ENCODE measurements around the gene KIFAP3.

Gene KIFAP3

GRCh38 chr1:170049176-170049800, 25.2 kb downstream of the KIFAP3 start:
- H3K9me3 ChIP-seq (ENCODE audit: insufficient read depth, low read length): no peaks in the 10 kb centered on the region
- no peak overlapping the region for H3K9ac ChIP-seq (ENCODE audit: low read length)
- no peak overlapping the region for H3K4me3 ChIP-seq (ENCODE audit: insufficient read depth, low read length, poor library complexity, severe bottlenecking)
- no peaks in the 10 kb centered on the region for H3K36me3 ChIP-seq (ENCODE audit: low read length)
- H3K27ac ChIP-seq (ENCODE audit: low read depth, low read length): no peak overlapping the region
- H2AFZ ChIP-seq (ENCODE audit: low read depth, low read length, severe bottlenecking): no peak overlapping the region
- H3K27me3 ChIP-seq (ENCODE audit: low read length): no peaks in the 10 kb centered on the region
- H3K4me2 ChIP-seq (ENCODE audit: low read depth, low read length, poor library complexity, severe bottlenecking): no peak overlapping the region
- H3K9me2 ChIP-seq (replicated peaks; ENCODE audit: insufficient read depth, low read length): no peaks in the 10 kb centered on the region
- TF ChIP-seq CTCF (IDR thresholded peaks at IDR 0.05; ENCODE audit: insufficient read depth, low read length, poor library complexity, severe bottlenecking) (no peak), EZH2phosphoT487 (conservative IDR thresholded peaks at IDR 0.05; ENCODE audit: low read length) (no peak)
- H4K20me1 ChIP-seq (ENCODE audit: low read depth, low read length): no peaks in the 10 kb centered on the region
- H3F3A ChIP-seq (ENCODE audit: insufficient read depth): no peaks in the 10 kb centered on the region
- H3K79me2 ChIP-seq (ENCODE audit: insufficient read depth, low read length): no peaks in the 10 kb centered on the region

GRCh38 chr1:170048515-170048914, 26.0 kb downstream of the KIFAP3 start:
- TF ChIP-seq EZH2phosphoT487 (conservative IDR thresholded peaks at IDR 0.05; ENCODE audit: low read length): no peak
- TF ChIP-seq CTCF (IDR thresholded peaks at IDR 0.05; ENCODE audit: insufficient read depth, low read length, poor library complexity, severe bottlenecking): no peak
- no peaks in the 10 kb centered on the region for H3K9me2 ChIP-seq (replicated peaks; ENCODE audit: insufficient read depth, low read length)
- H3K36me3 ChIP-seq (ENCODE audit: low read length): no peaks in the 10 kb centered on the region
- no peak overlapping the region for H3K27ac ChIP-seq (ENCODE audit: low read depth, low read length)
- no peaks in the 10 kb centered on the region for H3K9me3 ChIP-seq (ENCODE audit: insufficient read depth, low read length)
- no peak overlapping the region for H3K4me3 ChIP-seq (ENCODE audit: insufficient read depth, low read length, poor library complexity, severe bottlenecking)
- no peaks in the 10 kb centered on the region for H3F3A ChIP-seq (ENCODE audit: insufficient read depth)
- H4K20me1 ChIP-seq (ENCODE audit: low read depth, low read length): no peaks in the 10 kb centered on the region
- no peaks in the 10 kb centered on the region for H3K79me2 ChIP-seq (ENCODE audit: insufficient read depth, low read length)
- no peak overlapping the region for H2AFZ ChIP-seq (ENCODE audit: low read depth, low read length, severe bottlenecking)
- H3K27me3 ChIP-seq (ENCODE audit: low read length): no peaks in the 10 kb centered on the region
- H3K4me2 ChIP-seq (ENCODE audit: low read depth, low read length, poor library complexity, severe bottlenecking): no peak overlapping the region
- no peak overlapping the region for H3K9ac ChIP-seq (ENCODE audit: low read length)

- Histone ChIP-seq H3K27me3 (ENCODE audit: low read length) (no peaks in the 10 kb centered on the region), H3K9ac (ENCODE audit: low read length) (no peak overlapping the region), H3K27ac (ENCODE audit: low read depth, low read length) (no peak overlapping the region), H2AFZ (ENCODE audit: low read depth, low read length, severe bottlenecking) (no peak overlapping the region), H3K4me2 (ENCODE audit: low read depth, low read length, poor library complexity, severe bottlenecking) (no peak overlapping the region), H4K20me1 (ENCODE audit: low read depth, low read length) (no peaks in the 10 kb centered on the region), H3K36me3 (ENCODE audit: low read length) (no peaks in the 10 kb centered on the region), H3K4me3 (ENCODE audit: insufficient read depth, low read length, poor library complexity, severe bottlenecking) (no peak overlapping the region), H3K9me3 (ENCODE audit: insufficient read depth, low read length) (no peaks in the 10 kb centered on the region), H3K9me2 (replicated peaks; ENCODE audit: insufficient read depth, low read length) (no peaks in the 10 kb centered on the region), H3K79me2 (ENCODE audit: insufficient read depth, low read length) (no peaks in the 10 kb centered on the region), H3F3A (ENCODE audit: insufficient read depth) (no peaks in the 10 kb centered on the region)
- TF ChIP-seq EZH2phosphoT487 (conservative IDR thresholded peaks at IDR 0.05; ENCODE audit: low read length) (no peak), CTCF (IDR thresholded peaks at IDR 0.05; ENCODE audit: insufficient read depth, low read length, poor library complexity, severe bottlenecking) (no peak)
Measured at GRCh38 chr1:170044187-170044586, 30.3 kb downstream of the KIFAP3 start.

All from SU-DHL-6 (cell line).